Fibroblast of pulmonary artery (primary cell): ENCODE data around the gene TOMM7.
"Not testable (repeated sequence)": the region's sequence is repeated elsewhere in the genome, so short reads cannot be mapped to it uniquely, and the experiment has no call there.

ENCODE experiments used
- DNase-seq: peaks from one replicate; pipeline ENCODE4 v3.0.0-alpha.2; 2010; ENCODE audit warnings: low read depth
- H3K4me3 ChIP-seq: replicated peaks from 2 replicates; pipeline ENCODE4 v1.5.1; 2011; ENCODE audit warnings: low read depth, mild to moderate bottlenecking, control low read depth, low read length, moderate library complexity
- CTCF ChIP-seq: IDR thresholded peaks from 2 replicates; pipeline ENCODE4 v1.5.1; 2011; ENCODE audit warnings: mild to moderate bottlenecking, control low read depth, low read length, inconsistent platforms; ENCODE audit errors: missing control alignments

The TOMM7 gene

GRCh38 chr7:22845221-22845834 is 22.7 kb upstream of the TOMM7 start:
- H3K4me3 ChIP-seq = no peak overlapping the region
- DNase-seq = no peak
- TF ChIP-seq CTCF = no peak

GRCh38 chr7:22843681-22844309 is 21.1 kb upstream of the TOMM7 start:
- TF ChIP-seq CTCF = no peak
- DNase-seq = no peak
- H3K4me3 ChIP-seq = no peak overlapping the region

- no peak for DNase-seq
- no peak overlapping the region for H3K4me3 ChIP-seq
- no peak for TF ChIP-seq CTCF
These were observed 20.3 kb upstream of the TOMM7 start for GRCh38 chr7:22842973-22843372.

GRCh38 chr7:22842383-22842941 is 19.8 kb upstream of the TOMM7 start:
- H3K4me3 ChIP-seq = no peak overlapping the region
- no peak for DNase-seq
- TF ChIP-seq CTCF = no peak

GRCh38 chr7:22841954-22842353 is 19.3 kb upstream of the TOMM7 start:
- no peak for TF ChIP-seq CTCF
- no peak for DNase-seq
- H3K4me3 ChIP-seq = no peak overlapping the region

GRCh38 chr7:22837308-22837707 is 14.7 kb upstream of the TOMM7 start:
- no peak overlapping the region for H3K4me3 ChIP-seq
- TF ChIP-seq CTCF = no peak
- DNase-seq = no peak

- not testable (repeated sequence) for DNase-seq
These were observed 13.9 kb upstream of the TOMM7 start for GRCh38 chr7:22836506-22836905.

More at GRCh38 chr7:22836506-22836905, 13.9 kb upstream of the TOMM7 start:
- not testable (repeated sequence) for H3K4me3 ChIP-seq
